GM23338 (cell line): ENCODE measurements around the gene DYNLT2. TPM values are rescaled to one million over a fixed set of nuclear protein-coding genes. Genes with fewer than 3 reads are reported as not detected.

Experiments used
- ATAC-seq: fragments of 200-7000 bp; cut with Tn5 transposase; 3 replicates; pipeline ENCODE4 v1.9.1; 2020
- DNase-seq: peaks from one replicate; pipeline ENCODE4 v3.0.0-alpha.2; 2015; ENCODE audit warnings: low spot score
- H2AFZ ChIP-seq: fragments of 200-600 bp; sonication (generic); 2 replicates; pipeline ENCODE4 v1.8.0; 2016; ENCODE audit warnings: antibody characterized with exemption, mild to moderate bottlenecking, moderate library complexity
- H3F3A ChIP-seq: fragments of 200-600 bp; sonication (generic); replicated peaks from 2 replicates; pipeline ENCODE4 v1.8.0; 2017; ENCODE audit warnings: antibody characterized with exemption, mixed run types, low read depth
- H3K27ac ChIP-seq: fragments of 200-600 bp; sonication (generic); 2 replicates; pipeline ENCODE4 v1.6.1; 2016; ENCODE audit warnings: low read depth
- H3K27me3 ChIP-seq: fragments of 200-600 bp; sonication (generic); 2 replicates; pipeline ENCODE4 v1.8.0; 2016; ENCODE audit warnings: mild to moderate bottlenecking, mixed run types, moderate library complexity; ENCODE audit not compliant: insufficient read depth
- H3K36me3 ChIP-seq: fragments of 200-600 bp; sonication (generic); 2 replicates; pipeline ENCODE4 v1.8.0; 2016; ENCODE audit warnings: mild to moderate bottlenecking; ENCODE audit not compliant: insufficient read depth
- H3K4me1 ChIP-seq: fragments of 200-600 bp; sonication (generic); 2 replicates; pipeline ENCODE4 v1.8.0; 2016; ENCODE audit warnings: mild to moderate bottlenecking, moderate library complexity; ENCODE audit not compliant: insufficient read depth
- H3K4me2 ChIP-seq: fragments of 200-600 bp; sonication (generic); 2 replicates; pipeline ENCODE4 v1.7.1; 2017; ENCODE audit warnings: mixed run types
- H3K4me3 ChIP-seq: fragments of 200-600 bp; sonication (generic); 2 replicates; pipeline ENCODE4 v1.6.1; 2016; ENCODE audit warnings: mixed run types
- H3K79me2 ChIP-seq: fragments of 200-600 bp; sonication (generic); replicated peaks from 2 replicates; pipeline ENCODE4 v1.8.0; 2017; ENCODE audit warnings: mild to moderate bottlenecking; ENCODE audit not compliant: insufficient read depth
- H3K9me2 ChIP-seq: fragments of 200-600 bp; sonication (generic); 2 replicates; pipeline ENCODE4 v1.8.0; 2017; ENCODE audit not compliant: insufficient read depth
- H4K20me1 ChIP-seq: fragments of 200-600 bp; sonication (generic); replicated peaks from 2 replicates; pipeline ENCODE4 v1.8.0; 2017; ENCODE audit warnings: mild to moderate bottlenecking; ENCODE audit not compliant: insufficient read depth
- H3K27ac Mint-ChIP-seq: 2 replicates; pipeline ENCODE4 v1.8.0; 2020; ENCODE audit warnings: inconsistent platforms, mild to moderate bottlenecking, moderate library complexity, mixed read lengths
- H3K27me3 Mint-ChIP-seq: 3 replicates; pipeline ENCODE4 v1.8.0; 2022; ENCODE audit warnings: low read depth, mild to moderate bottlenecking, moderate library complexity, mixed read lengths, inconsistent platforms; ENCODE audit not compliant: insufficient read depth, poor library complexity
- H3K36me3 Mint-ChIP-seq: 3 replicates; pipeline ENCODE4 v1.8.0; 2021; ENCODE audit warnings: low read depth, mild to moderate bottlenecking, inconsistent platforms, moderate library complexity, mixed read lengths
- H3K4me1 Mint-ChIP-seq: 3 replicates; pipeline ENCODE4 v1.8.0; 2020; ENCODE audit warnings: mild to moderate bottlenecking, inconsistent platforms, mixed read lengths
- H3K4me3 Mint-ChIP-seq: 3 replicates; pipeline ENCODE4 v1.8.0; 2021; ENCODE audit warnings: moderate library complexity, mild to moderate bottlenecking, inconsistent platforms, mixed read lengths
- H3K9me3 Mint-ChIP-seq: 3 replicates; pipeline ENCODE4 v1.8.0; 2020; ENCODE audit warnings: moderate library complexity, mild to moderate bottlenecking, inconsistent platforms, mixed read lengths
- CREB1 ChIP-seq: fragments of 250-450 bp; sonication (Bioruptor Pico); IDR thresholded peaks from 2 replicates; pipeline ENCODE4 v1.5.0; 2020; ENCODE audit warnings: low read depth, mild to moderate bottlenecking, moderate library complexity
- CTCF ChIP-seq, 2 experiments: fragments of 200-600 bp in 1 of 2; sonication (generic) in 1 of 2; conservative IDR thresholded peaks; 2 replicates each; pipeline versions ENCODE4 v1.5.1 to v1.6.1; 2016 to 2017; ENCODE audit warnings: antibody characterized with exemption in 2 of 2, low read depth in 2 of 2, mild to moderate bottlenecking in 2 of 2, moderate library complexity in 1 of 2
- ETS1 ChIP-seq: IDR thresholded peaks from 2 replicates; pipeline ENCODE4 v1.6.1; 2016; ENCODE audit warnings: antibody characterized with exemption
- EZH2 ChIP-seq: fragments of 200-600 bp; sonication (generic); IDR thresholded peaks from one replicate; pipeline ENCODE4 v1.8.0; 2017; ENCODE audit warnings: antibody characterized with exemption, mild to moderate bottlenecking, low read depth; ENCODE audit not compliant: unreplicated experiment
- EZH2phosphoT487 ChIP-seq: fragments of 200-600 bp; sonication (generic); IDR thresholded peaks from one replicate; pipeline ENCODE4 v1.8.1; 2018; ENCODE audit warnings: antibody characterized with exemption; ENCODE audit not compliant: unreplicated experiment
- JUNB ChIP-seq: IDR thresholded peaks from one replicate; pipeline ENCODE4 v1.6.1; 2016; ENCODE audit warnings: antibody characterized with exemption; ENCODE audit not compliant: unreplicated experiment
- POLR2AphosphoS5 ChIP-seq: IDR thresholded peaks from 2 replicates; pipeline ENCODE4 v1.6.1; 2016; ENCODE audit warnings: antibody characterized with exemption, low read depth
- REST ChIP-seq: IDR thresholded peaks from one replicate; pipeline ENCODE4 v1.6.1; 2018; ENCODE audit warnings: antibody characterized with exemption; ENCODE audit not compliant: unreplicated experiment
- STAT1 ChIP-seq: IDR thresholded peaks from one replicate; pipeline ENCODE4 v1.6.1; 2016; ENCODE audit warnings: antibody characterized with exemption; ENCODE audit not compliant: unreplicated experiment
- ZNF331 ChIP-seq: fragments of 250-450 bp; sonication (Bioruptor Pico); IDR thresholded peaks from 2 replicates; pipeline ENCODE4 v1.5.0; 2020; ENCODE audit warnings: low read depth, mild to moderate bottlenecking, moderate library complexity
- polyA plus RNA-seq: library from polyadenylated mRNA; unstranded; fragments of >200 nt; fragmentation: Nextera tagmentation; extraction: Ambion mirVana; gene quantifications from 2 replicates; pipeline ENCODE4 v1.2.1, GENCODE V29; 2016
- total RNA-seq: library from RNA; depleted of rRNA; stranded (reverse); fragments of >200 nt; shearing (Covaris generic); gene quantifications from 2 replicates; pipeline ENCODE4 v1.2.3, GENCODE V29; 2014
- TF ChIP-seq, protein P1 (sequence below): fragments of 250-450 bp; sonication (Bioruptor Pico); IDR thresholded peaks from 2 replicates; pipeline ENCODE4 v1.5.0; 2020; ENCODE audit warnings: mild to moderate bottlenecking, moderate library complexity

DYNLT2 gene
- total and polyA plus RNA-seq, 2 experiments from 2014 or later, result 2.8 to 4.4 TPM

DNA sequence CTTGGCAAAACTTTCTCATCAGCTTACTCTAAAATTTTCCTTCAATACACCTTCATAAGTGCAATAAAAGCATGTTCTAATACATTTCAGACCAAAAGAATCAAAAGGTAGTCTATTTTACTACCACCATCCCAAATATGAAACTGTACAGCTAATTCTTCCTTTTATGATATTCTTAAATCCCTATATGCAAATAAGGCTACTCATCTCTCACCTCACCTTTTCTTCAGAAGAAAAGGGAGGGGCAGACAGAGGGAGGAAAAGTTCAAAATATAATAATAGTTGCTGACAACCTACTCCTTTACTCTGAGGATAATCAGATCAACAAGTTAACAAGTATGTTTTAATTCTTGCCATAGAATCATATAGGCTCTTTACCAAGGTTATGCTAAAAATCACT is 42.1 kb downstream of the DYNLT2 start (continued):
- TF ChIP-seq ETS1 (no peak), EZH2phosphoT487 (no peak), EZH2 (no peak), CREB1 (no peak), POLR2AphosphoS5 (no peak)
- TF ChIP-seq, protein P1, sequence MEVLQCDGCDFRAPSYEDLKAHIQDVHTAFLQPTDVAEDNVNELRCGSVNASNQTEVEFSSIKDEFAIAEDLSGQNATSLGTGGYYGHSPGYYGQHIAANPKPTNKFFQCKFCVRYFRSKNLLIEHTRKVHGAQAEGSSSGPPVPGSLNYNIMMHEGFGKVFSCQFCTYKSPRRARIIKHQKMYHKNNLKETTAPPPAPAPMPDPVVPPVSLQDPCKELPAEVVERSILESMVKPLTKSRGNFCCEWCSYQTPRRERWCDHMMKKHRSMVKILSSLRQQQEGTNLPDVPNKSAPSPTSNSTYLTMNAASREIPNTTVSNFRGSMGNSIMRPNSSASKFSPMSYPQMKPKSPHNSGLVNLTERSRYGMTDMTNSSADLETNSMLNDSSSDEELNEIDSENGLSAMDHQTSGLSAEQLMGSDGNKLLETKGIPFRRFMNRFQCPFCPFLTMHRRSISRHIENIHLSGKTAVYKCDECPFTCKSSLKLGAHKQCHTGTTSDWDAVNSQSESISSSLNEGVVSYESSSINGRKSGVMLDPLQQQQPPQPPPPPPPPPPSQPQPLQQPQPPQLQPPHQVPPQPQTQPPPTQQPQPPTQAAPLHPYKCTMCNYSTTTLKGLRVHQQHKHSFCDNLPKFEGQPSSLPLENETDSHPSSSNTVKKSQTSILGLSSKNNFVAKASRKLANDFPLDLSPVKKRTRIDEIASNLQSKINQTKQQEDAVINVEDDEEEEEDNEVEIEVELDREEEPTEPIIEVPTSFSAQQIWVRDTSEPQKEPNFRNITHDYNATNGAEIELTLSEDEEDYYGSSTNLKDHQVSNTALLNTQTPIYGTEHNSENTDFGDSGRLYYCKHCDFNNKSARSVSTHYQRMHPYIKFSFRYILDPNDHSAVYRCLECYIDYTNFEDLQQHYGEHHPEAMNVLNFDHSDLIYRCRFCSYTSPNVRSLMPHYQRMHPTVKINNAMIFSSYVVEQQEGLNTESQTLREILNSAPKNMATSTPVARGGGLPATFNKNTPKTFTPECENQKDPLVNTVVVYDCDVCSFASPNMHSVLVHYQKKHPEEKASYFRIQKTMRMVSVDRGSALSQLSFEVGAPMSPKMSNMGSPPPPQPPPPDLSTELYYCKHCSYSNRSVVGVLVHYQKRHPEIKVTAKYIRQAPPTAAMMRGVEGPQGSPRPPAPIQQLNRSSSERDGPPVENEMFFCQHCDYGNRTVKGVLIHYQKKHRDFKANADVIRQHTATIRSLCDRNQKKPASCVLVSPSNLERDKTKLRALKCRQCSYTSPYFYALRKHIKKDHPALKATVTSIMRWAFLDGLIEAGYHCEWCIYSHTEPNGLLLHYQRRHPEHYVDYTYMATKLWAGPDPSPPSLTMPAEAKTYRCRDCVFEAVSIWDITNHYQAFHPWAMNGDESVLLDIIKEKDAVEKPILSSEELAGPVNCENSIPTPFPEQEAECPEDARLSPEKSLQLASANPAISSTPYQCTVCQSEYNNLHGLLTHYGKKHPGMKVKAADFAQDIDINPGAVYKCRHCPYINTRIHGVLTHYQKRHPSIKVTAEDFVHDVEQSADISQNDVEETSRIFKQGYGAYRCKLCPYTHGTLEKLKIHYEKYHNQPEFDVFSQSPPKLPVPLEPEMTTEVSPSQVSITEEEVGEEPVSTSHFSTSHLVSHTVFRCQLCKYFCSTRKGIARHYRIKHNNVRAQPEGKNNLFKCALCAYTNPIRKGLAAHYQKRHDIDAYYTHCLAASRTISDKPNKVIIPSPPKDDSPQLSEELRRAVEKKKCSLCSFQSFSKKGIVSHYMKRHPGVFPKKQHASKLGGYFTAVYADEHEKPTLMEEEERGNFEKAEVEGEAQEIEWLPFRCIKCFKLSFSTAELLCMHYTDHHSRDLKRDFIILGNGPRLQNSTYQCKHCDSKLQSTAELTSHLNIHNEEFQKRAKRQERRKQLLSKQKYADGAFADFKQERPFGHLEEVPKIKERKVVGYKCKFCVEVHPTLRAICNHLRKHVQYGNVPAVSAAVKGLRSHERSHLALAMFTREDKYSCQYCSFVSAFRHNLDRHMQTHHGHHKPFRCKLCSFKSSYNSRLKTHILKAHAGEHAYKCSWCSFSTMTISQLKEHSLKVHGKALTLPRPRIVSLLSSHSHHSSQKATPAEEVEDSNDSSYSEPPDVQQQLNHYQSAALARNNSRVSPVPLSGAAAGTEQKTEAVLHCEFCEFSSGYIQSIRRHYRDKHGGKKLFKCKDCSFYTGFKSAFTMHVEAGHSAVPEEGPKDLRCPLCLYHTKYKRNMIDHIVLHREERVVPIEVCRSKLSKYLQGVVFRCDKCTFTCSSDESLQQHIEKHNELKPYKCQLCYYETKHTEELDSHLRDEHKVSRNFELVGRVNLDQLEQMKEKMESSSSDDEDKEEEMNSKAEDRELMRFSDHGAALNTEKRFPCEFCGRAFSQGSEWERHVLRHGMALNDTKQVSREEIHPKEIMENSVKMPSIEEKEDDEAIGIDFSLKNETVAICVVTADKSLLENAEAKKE (CRISPR knock-in tag), result no peak

- Mint-ChIP-seq H3K36me3 (peaks cover 39% of the 10 kb centered on the region), H3K27me3 (no peaks in the 10 kb centered on the region), H3K4me3 (no peak overlapping the region), H3K4me1 (peaks cover 13% of the 10 kb centered on the region), H3K27ac (no peak overlapping the region), H3K9me3 (no peaks in the 10 kb centered on the region)
- H3K4me1 ChIP-seq, result peaks cover 7% of the 10 kb centered on the region
- no peaks in the 10 kb centered on the region for H3F3A ChIP-seq
- H3K79me2 ChIP-seq, result peaks cover 22% of the 10 kb centered on the region
- H4K20me1 ChIP-seq, result peaks cover 8% of the 10 kb centered on the region
- no peak overlapping the region for H3K4me2 ChIP-seq
- no peak for ATAC-seq
- H3K27ac ChIP-seq, result no peak overlapping the region
- H2AFZ ChIP-seq, result no peak overlapping the region
- H3K4me3 ChIP-seq, result no peak overlapping the region
- H3K36me3 ChIP-seq, result peaks cover 12% of the 10 kb centered on the region; the same call in 1 of the 2 replicates
- no peaks in the 10 kb centered on the region for H3K27me3 ChIP-seq
- H3K9me2 ChIP-seq, result no peaks in the 10 kb centered on the region
- no peak for DNase-seq
- no peak for TF ChIP-seq CREB1
- TF ChIP-seq REST, result no peak
- no peak for TF ChIP-seq POLR2AphosphoS5
- TF ChIP-seq EZH2phosphoT487, result no peak
- TF ChIP-seq EZH2, result no peak
- no peak for TF ChIP-seq ETS1
- no peak for TF ChIP-seq ZNF331 (CRISPR knock-in tag)
- no peak for TF ChIP-seq CTCF (conservative IDR thresholded peaks at IDR 0.05; ENCODE audit: low read depth in 2 of 2)
- TF ChIP-seq JUNB, result no peak
- TF ChIP-seq STAT1, result no peak
Measured at GRCh38 chr6:169707772-169708171, 43.6 kb downstream of the DYNLT2 start.
